Activated CD4-positive, alpha-beta memory T cell treated with anti-CD3 and anti-CD28 coated beads for 36 hours (primary cell): ENCODE measurements around the gene RABIF. TPM values are rescaled to one million over a fixed set of nuclear protein-coding genes. Genes with fewer than 3 reads are reported as not detected.
"Not testable (repeated sequence)": the region's sequence is repeated elsewhere in the genome, so short reads cannot be mapped to it uniquely, and the experiment has no call there.

ENCODE experiments used
- CTCF ChIA-PET: fragments of 350-600 bp; sonication (Branson Sonifier 250); formaldehyde crosslinking; loops from one replicate; lab custom pipeline; 2021; ENCODE audit warnings: antibody characterized with exemption, inconsistent platforms; lab: Charles Lee
- POLR2A ChIA-PET: fragments of 350-600 bp; sonication (Branson Sonifier 250); formaldehyde crosslinking; loops from one replicate; lab custom pipeline; 2021; ENCODE audit warnings: antibody characterized with exemption; lab: Charles Lee
- DNase-seq: peaks from one replicate; pipeline ENCODE4 v3.0.0-alpha.2; 2020
- H3K27ac Mint-ChIP-seq: one replicate; pipeline ENCODE4 v1.8.0; 2021; ENCODE audit warnings: mixed read lengths
- H3K27me3 Mint-ChIP-seq: one replicate; pipeline ENCODE4 v1.8.0; 2021; ENCODE audit warnings: mixed read lengths
- H3K36me3 Mint-ChIP-seq: one replicate; pipeline ENCODE4 v1.8.0; 2021; ENCODE audit warnings: mixed read lengths
- H3K4me1 Mint-ChIP-seq: one replicate; pipeline ENCODE4 v1.8.0; 2021; ENCODE audit warnings: low read depth, mixed read lengths
- H3K4me3 Mint-ChIP-seq: one replicate; pipeline ENCODE4 v1.8.0; 2021; ENCODE audit warnings: mild to moderate bottlenecking, mixed read lengths
- H3K9me3 Mint-ChIP-seq: one replicate; pipeline ENCODE4 v1.8.0; 2021; ENCODE audit warnings: mixed read lengths
- intact Hi-C: fragments of 100-400 bp; cut with micrococcal nuclease; formaldehyde crosslinking; loops from one replicate; pipeline ENCODE4 v1.15.1; 2023
- total RNA-seq, 2 experiments: library from RNA; stranded (reverse); gene quantifications; one replicate each; pipeline ENCODE4 v1.2.3, GENCODE V29; 2021

RABIF gene
- 10 to 100 TPM in 1 of 2 experiments, 1 to 10 TPM in 1; 9.6 to 10.1 TPM for total RNA-seq

DNA sequence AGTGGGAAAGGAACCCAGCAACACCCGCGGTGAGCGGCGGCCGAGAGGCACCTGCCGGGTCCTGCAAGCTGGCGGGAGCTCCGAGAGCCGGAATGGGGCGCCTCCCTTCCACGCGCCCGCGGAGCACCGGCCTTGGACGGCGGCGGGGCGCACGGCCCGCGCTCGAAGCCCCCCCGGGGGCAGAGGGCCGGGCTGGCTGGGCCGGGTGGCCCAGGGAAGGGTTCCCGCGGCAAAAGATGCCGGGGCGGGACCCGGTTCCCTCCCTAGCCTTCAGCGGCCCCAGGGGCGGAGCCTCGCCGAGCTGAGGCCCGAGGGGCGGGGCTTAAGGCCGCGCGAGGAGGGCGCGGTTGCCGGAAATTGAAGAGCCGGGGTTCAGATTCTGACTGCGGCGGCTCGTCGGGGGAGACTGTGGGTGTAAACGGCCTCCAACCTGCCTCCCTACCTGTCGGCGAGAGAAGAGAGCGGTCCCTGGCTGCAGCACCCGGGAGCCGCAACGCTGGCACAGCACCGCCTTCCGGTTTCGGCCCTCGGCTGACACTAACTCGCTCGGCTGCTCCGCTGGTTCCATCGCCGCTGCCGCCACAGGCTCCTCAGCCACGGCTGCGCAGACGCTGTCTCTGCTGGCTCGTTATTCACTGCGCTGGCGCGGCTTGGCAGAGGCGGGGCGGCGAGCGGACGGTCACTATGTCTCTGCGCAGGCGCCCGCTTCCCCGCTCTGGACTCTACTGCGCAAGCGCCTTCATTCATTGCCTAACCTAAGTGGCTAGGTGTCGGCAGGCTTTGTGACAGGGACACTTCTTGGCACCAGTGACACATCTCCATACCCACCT lies at the start of gene RABIF:
TSS of gene RABIF (minus strand) at position 619 of the 830 bp plus-strand sequence. CDS start at position 568, 51 bp downstream.
- Mint-ChIP-seq H3K36me3 (peaks cover 17% of the 10 kb centered on the region), H3K9me3 (no peaks in the 10 kb centered on the region), H3K4me3 (peak within 1 kb of the TSS; percentile 93), H3K4me1 (peaks cover 22% of the 10 kb centered on the region), H3K27ac (peak within 1 kb of the TSS; percentile 98), H3K27me3 (no peaks in the 10 kb centered on the region)
- intact Hi-C loops: loop anchor here (1.0 to 10.0 kb wide), 8 partner anchors 39 to 724 kb away; partner anchors contain the start of genes CYB5R1, KLHL12, PCAT6 and PPP1R12B
- CTCF ChIA-PET: interaction anchor here (0.6 to 1.4 kb wide), 4 partner anchors 15 to 136 kb away, joined by 3 to 5 read pairs (median 3); no protein-coding TSS in a partner anchor
- DNase-seq: peak; percentile 98
- POLR2A ChIA-PET: interaction anchor here (1.3 to 1.4 kb wide), 2 partner anchors 38 to 118 kb away, joined by 5 to 8 read pairs; partner anchors contain the start of genes KLHL12 and TMEM183A

- Mint-ChIP-seq H3K4me3 (no peak overlapping the region), H3K9me3 (no peaks in the 10 kb centered on the region), H3K36me3 (peaks cover 22% of the 10 kb centered on the region), H3K27me3 (peaks cover 5% of the 10 kb centered on the region), H3K27ac (no peak overlapping the region), H3K4me1 (peaks cover 8% of the 10 kb centered on the region)
- intact Hi-C loops: no loop called here
- no peak for DNase-seq
- ChIA-PET POLR2A (no interaction called here), CTCF (no interaction called here)
Measured at GRCh38 chr1:202938287-202938925, 49.5 kb upstream of the RABIF start.

DNA sequence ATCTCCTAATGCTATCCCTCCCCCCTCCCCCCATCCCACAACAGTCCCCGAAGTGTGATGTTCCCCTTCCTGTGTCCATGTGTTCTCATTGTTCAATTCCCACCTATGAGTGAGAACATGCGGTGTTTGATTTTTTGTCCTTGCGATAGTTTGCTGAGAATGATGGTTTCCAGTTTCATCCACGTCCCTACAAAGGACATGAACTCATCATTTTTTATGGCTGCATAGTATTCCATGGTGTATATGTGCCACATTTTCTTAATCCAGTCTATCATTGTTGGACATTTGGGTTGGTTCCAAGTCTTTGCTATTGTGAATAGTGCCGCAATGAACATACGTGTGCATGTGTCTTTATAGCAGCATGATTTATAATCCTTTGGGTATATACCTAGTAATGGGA lies 47.5 kb upstream of the RABIF start:
- intact Hi-C loops, DNase-seq, POLR2A ChIA-PET, H3K9me3 Mint-ChIP-seq, CTCF ChIA-PET, H3K27ac Mint-ChIP-seq, H3K4me3 Mint-ChIP-seq, H3K36me3 Mint-ChIP-seq, H3K27me3 Mint-ChIP-seq: not testable (repeated sequence)
- peaks cover 11% of the 10 kb centered on the region for H3K4me1 Mint-ChIP-seq

DNA sequence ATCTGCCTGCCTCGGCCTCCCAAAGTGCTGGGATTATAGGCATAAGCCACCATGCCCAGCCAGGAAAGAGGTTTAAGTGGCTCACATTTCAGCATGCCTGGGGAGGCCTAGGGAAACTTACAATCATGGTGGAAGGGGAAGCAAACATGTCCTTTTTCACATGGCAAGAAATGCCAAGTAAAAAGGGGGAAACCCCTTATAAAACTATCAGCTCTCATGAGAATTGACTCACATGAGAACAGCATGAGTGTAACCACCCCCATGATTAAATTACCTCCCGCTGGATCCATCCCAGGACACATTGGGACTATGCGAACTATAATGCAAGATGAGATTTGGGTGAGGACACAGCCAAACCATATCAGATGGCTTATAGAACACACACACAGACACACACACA lies 46.9 kb upstream of the RABIF start:
- POLR2A ChIA-PET: no interaction called here
- intact Hi-C loops: no loop called here
- peaks cover 11% of the 10 kb centered on the region for H3K4me1 Mint-ChIP-seq
- H3K9me3 Mint-ChIP-seq: peaks cover 3% of the 10 kb centered on the region
- peaks cover 4% of the 10 kb centered on the region for H3K36me3 Mint-ChIP-seq
- no peak overlapping the region for H3K4me3 Mint-ChIP-seq
- CTCF ChIA-PET: no interaction called here
- no peak overlapping the region for H3K27ac Mint-ChIP-seq
- DNase-seq: no peak
- H3K27me3 Mint-ChIP-seq: peaks cover 6% of the 10 kb centered on the region

GRCh38 chr1:202934755-202935154 lies 45.8 kb upstream of the RABIF start:
- no peak overlapping the region for H3K27ac Mint-ChIP-seq
- no peak overlapping the region for H3K4me3 Mint-ChIP-seq
- peaks cover 2% of the 10 kb centered on the region for H3K36me3 Mint-ChIP-seq
- ChIA-PET CTCF (no interaction called here), POLR2A (no interaction called here)
- peaks cover 3% of the 10 kb centered on the region for H3K9me3 Mint-ChIP-seq
- intact Hi-C loops: no loop called here
- DNase-seq: no peak
- peaks cover 11% of the 10 kb centered on the region for H3K4me1 Mint-ChIP-seq
- H3K27me3 Mint-ChIP-seq: peaks cover 6% of the 10 kb centered on the region

DNA sequence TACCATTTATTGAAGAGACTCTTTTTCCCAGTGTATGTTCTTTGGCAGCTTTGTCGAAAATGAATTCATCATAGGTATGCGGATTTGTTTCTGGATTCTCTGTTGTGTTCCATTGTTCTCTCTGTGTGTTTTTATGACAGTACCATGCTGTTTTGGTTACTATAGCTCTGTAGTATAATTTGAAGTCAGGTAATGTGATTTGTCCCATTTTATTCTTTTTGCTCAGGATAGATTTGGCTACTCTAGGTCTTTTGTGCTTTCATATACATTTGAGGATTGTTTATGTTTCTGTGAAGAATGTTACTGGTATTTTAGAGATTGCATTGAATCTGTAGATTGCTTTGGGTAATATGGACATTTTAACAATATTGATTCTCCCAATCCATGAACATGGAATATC lies 43.5 kb upstream of the RABIF start:
- Mint-ChIP-seq H3K27me3 (peaks cover 6% of the 10 kb centered on the region), H3K9me3 (peaks cover 3% of the 10 kb centered on the region), H3K36me3 (no peaks in the 10 kb centered on the region), H3K27ac (no peak overlapping the region), H3K4me3 (no peak overlapping the region), H3K4me1 (peaks cover 11% of the 10 kb centered on the region)
- intact Hi-C loops: no loop called here
- DNase-seq: no peak
- POLR2A ChIA-PET: no interaction called here
- CTCF ChIA-PET: no interaction called here

- CTCF ChIA-PET: interaction anchor here (0.5 to 1.2 kb wide), 7 partner anchors 20 to 1193 kb away, joined by 3 to 7 read pairs (median 3); partner anchors contain the start of gene TMEM183A
- H3K4me3 Mint-ChIP-seq: peak within 1 kb of the TSS; percentile 92
- intact Hi-C loops: loop anchor here (1.0 to 2.0 kb wide), 5 partner anchors 32 to 116 kb away; partner anchors contain the start of genes ADIPOR1, PCAT6 and RABIF
Measured at GRCh38 chr1:202926581-202927491, 37.9 kb upstream of the RABIF start, which contains the start of gene KLHL12. TSS of gene KLHL12 (minus strand) at chr1:202927234. CDS start at chr1:202925162, 2,072 bp downstream.

GRCh38 chr1:202923533-202923932 lies 34.6 kb upstream of the RABIF start:
- no peak for DNase-seq
- Mint-ChIP-seq H3K27me3 (no peaks in the 10 kb centered on the region), H3K4me3 (no peak overlapping the region), H3K36me3 (peaks cover 13% of the 10 kb centered on the region), H3K27ac (no peak overlapping the region), H3K9me3 (no peaks in the 10 kb centered on the region), H3K4me1 (peaks cover 26% of the 10 kb centered on the region)
- CTCF ChIA-PET: no interaction called here
- intact Hi-C loops: no loop called here
- POLR2A ChIA-PET: no interaction called here

More at GRCh38 chr1:202926581-202927491, 37.9 kb upstream of the RABIF start, which contains the start of gene KLHL12:
- Mint-ChIP-seq H3K36me3 (peaks cover 8% of the 10 kb centered on the region), H3K27ac (peak within 1 kb of the TSS; percentile 90), H3K9me3 (no peaks in the 10 kb centered on the region), H3K4me1 (peaks cover 26% of the 10 kb centered on the region), H3K27me3 (no peaks in the 10 kb centered on the region)
- POLR2A ChIA-PET: interaction anchor here (0.6 to 1.3 kb wide), 7 partner anchors 11 to 80 kb away, joined by 3 to 8 read pairs (median 4); partner anchors contain the start of genes RABIF and TMEM183A
- DNase-seq: peak; percentile 97

- H3K27me3 Mint-ChIP-seq: no peaks in the 10 kb centered on the region
- peaks cover 28% of the 10 kb centered on the region for H3K36me3 Mint-ChIP-seq
- no peaks in the 10 kb centered on the region for H3K9me3 Mint-ChIP-seq
- H3K4me3 Mint-ChIP-seq: no peak overlapping the region
- peaks cover 13% of the 10 kb centered on the region for H3K4me1 Mint-ChIP-seq
- H3K27ac Mint-ChIP-seq: no peak overlapping the region
- intact Hi-C loops: no loop called here
- DNase-seq: no peak
- ChIA-PET POLR2A (no interaction called here), CTCF (no interaction called here)
Measured at GRCh38 chr1:202919615-202920014, 30.7 kb upstream of the RABIF start.

DNA sequence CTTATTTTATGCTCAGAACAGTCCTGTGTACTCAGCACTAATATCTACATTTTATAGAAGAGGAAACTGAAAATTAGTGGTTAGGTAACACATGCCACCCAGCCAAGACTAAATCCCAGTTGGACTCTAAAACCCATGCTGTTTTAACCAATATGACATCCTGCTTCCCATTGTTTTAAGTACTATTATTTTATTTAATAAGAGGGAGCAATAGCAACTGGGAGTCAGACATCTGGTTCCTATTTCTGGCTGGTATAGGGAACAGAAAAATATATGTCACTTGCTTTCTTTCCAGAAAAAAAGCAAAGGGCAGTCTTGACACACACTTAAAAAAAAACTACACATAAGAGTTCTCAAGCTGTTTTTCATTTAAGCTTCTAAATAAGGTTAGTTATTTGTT lies 26.2 kb upstream of the RABIF start:
- POLR2A ChIA-PET: no interaction called here
- CTCF ChIA-PET: interaction anchor here (1.3 kb wide), 1 partner anchor 85 kb away, joined by 3 read pairs; no protein-coding TSS in a partner anchor
- peaks cover 2% of the 10 kb centered on the region for H3K4me1 Mint-ChIP-seq
- intact Hi-C loops: no loop called here
- no peak overlapping the region for H3K27ac Mint-ChIP-seq
- H3K36me3 Mint-ChIP-seq: peaks cover 50% of the 10 kb centered on the region
- H3K4me3 Mint-ChIP-seq: no peak overlapping the region
- no peaks in the 10 kb centered on the region for H3K27me3 Mint-ChIP-seq
- DNase-seq: no peak
- H3K9me3 Mint-ChIP-seq: no peaks in the 10 kb centered on the region

DNA sequence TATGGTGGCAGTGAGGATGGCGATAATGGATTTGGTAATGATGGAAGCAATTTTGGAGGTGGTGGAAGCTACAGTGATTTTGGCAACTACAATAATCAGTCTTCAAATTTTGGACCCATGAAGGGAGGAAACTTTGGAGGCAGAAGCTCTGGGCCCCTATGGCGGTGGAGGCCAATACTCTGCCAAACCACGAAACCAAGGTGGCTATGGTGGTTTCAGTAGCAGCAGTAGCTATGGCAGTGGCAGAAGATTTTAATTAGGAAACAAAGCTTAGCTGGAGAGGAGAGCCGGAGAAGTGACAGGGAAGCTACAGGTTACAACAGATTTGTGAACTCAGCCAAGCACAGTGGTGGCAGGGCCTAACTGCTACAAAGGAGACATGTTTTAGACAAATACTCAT lies 23.5 kb upstream of the RABIF start:
- H3K27ac Mint-ChIP-seq, H3K4me3 Mint-ChIP-seq, intact Hi-C loops, H3K27me3 Mint-ChIP-seq, H3K9me3 Mint-ChIP-seq, DNase-seq, H3K4me1 Mint-ChIP-seq, POLR2A ChIA-PET, CTCF ChIA-PET: not testable (repeated sequence)
- H3K36me3 Mint-ChIP-seq: peaks cover 45% of the 10 kb centered on the region
